ENCODE data around the gene WDR93.

WDR93 gene

DNA sequence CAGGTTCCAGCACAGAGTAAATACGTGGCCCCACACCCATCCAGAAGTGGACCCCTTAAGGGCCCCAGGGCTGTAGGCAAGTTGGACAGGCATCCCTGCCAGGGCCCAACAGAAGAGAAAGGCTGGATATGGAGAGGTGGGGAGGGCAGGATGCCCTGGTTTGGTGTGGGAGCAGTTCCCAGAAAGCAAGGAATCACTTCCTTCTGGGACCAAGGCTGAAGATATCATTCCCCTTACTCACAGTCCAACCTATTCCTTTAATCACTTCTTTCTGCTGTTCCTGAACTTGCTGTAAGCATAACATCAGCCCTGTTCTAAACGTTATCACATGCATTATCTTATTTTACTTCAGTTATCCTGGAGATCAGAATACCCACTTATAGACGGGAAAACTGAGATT, 79.4 kb downstream of the WDR93 start:
- no peak for TF ChIP-seq POLR2A (IDR thresholded peaks at IDR 0.05; ENCODE audit: low read depth, low read length)
- TF ChIP-seq POLR2AphosphoS5 (IDR thresholded peaks at IDR 0.05; ENCODE audit: low read depth, low read length), result no peak
- no peak for TF ChIP-seq SPI1 (IDR thresholded peaks at IDR 0.05; ENCODE audit: low read depth, low read length)
- no peak for TF ChIP-seq TAF1 (IDR thresholded peaks at IDR 0.05; ENCODE audit: low read depth, low read length)
- no peak for TF ChIP-seq POU2F2 (IDR thresholded peaks at IDR 0.05; ENCODE audit: low read depth, low read length)
- no peak for TF ChIP-seq PAX5 (IDR thresholded peaks at IDR 0.05; ENCODE audit: insufficient read depth, low read length, severe bottlenecking)
- DNase-seq (ENCODE audit: insufficient read length, low spot score) (no peak), FAIRE-seq (no peak)

DNA sequence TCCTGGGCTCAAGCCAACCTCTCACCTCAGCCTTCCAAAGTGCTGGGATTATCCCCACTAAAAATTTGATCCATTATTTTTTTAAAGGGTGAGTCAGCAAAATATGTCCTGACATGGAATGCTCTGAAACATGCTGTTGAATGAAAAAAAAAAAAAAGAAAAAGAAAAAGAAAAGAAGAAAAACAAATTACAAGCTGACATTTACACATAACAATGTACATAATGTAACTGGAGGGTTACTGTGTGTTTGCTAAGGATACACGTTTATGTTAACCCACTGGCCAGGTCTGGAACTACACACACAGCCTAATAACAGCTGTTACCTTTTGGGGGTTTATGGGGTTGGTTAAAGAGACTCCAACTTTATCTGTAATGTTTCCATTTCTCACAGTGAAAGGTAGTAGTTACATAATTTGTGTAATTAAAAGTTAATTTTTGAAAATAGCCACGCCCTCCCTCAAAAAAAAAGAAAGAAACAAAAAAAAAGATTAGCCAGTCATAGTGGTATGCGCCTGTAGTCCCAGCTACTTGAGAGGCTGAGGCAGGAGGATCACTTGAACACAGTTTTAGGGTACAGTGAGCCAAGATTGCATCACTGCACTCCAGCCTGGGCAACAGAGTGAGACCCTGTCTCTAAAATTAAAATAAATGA, 82.4 kb downstream of the WDR93 start:
- DNase-seq (ENCODE audit: insufficient read length, low spot score), result no peak
- no peak for TF ChIP-seq POLR2AphosphoS5 (IDR thresholded peaks at IDR 0.05; ENCODE audit: low read depth, low read length)
- TF ChIP-seq POLR2A (IDR thresholded peaks at IDR 0.05; ENCODE audit: low read depth, low read length), result no peak
- TF ChIP-seq POU2F2 (IDR thresholded peaks at IDR 0.05; ENCODE audit: low read depth, low read length), result no peak
- no peak for TF ChIP-seq SPI1 (IDR thresholded peaks at IDR 0.05; ENCODE audit: low read depth, low read length)
- TF ChIP-seq TAF1 (IDR thresholded peaks at IDR 0.05; ENCODE audit: low read depth, low read length), result no peak
- TF ChIP-seq PAX5 (IDR thresholded peaks at IDR 0.05; ENCODE audit: insufficient read depth, low read length, severe bottlenecking), result no peak
- FAIRE-seq, result no peak

DNA sequence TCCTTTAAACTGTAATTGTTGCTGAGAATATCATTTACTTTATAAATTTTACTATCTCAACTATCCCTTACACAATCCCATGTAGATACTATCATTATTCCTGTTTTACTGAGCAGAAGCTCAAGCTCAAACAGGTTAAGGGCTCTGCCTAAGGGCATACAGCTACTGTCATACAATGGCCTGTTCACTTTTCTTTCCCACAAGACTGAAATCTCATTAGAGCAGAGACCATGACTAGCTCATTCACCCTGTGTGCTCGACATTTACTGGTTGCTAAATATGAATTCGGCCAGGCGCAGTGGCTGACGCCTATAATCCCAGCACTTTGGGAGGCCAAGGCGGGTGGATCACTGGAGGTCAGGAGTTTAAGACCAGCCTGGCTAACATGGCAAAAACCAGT, 83.9 kb downstream of the WDR93 start:
- TF ChIP-seq POLR2AphosphoS5 (IDR thresholded peaks at IDR 0.05; ENCODE audit: low read depth, low read length) (no peak), POLR2A (IDR thresholded peaks at IDR 0.05; ENCODE audit: low read depth, low read length) (no peak), POU2F2 (IDR thresholded peaks at IDR 0.05; ENCODE audit: low read depth, low read length) (no peak), TAF1 (IDR thresholded peaks at IDR 0.05; ENCODE audit: low read depth, low read length) (no peak), PAX5 (IDR thresholded peaks at IDR 0.05; ENCODE audit: insufficient read depth, low read length, severe bottlenecking) (no peak), SPI1 (IDR thresholded peaks at IDR 0.05; ENCODE audit: low read depth, low read length) (no peak)
- FAIRE-seq, result no peak
- DNase-seq (ENCODE audit: insufficient read length, low spot score), result no peak

DNA sequence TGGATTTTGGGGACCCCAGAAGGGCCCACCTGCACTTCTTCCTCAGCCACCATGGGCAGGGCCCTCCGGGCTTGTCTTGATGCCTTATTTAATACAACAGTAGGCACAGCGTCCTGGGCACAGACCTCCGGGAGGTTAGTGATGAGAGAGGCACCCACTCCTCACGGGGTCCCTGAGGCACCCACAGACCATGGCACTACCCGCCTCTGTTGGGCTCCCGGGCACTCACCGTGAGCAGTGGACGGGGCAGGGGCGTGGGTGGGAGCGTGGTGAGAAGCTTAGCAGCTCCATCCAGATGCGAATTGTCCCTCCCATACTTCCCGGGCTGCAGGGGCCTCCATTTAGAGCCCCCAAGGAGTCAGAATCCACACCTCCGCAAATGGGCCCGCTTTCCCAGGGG, 85.2 kb downstream of the WDR93 start:
- FAIRE-seq (no peak), DNase-seq (ENCODE audit: insufficient read length, low spot score) (no peak)
- TF ChIP-seq POLR2AphosphoS5 (IDR thresholded peaks at IDR 0.05; ENCODE audit: low read depth, low read length) (no peak), PAX5 (IDR thresholded peaks at IDR 0.05; ENCODE audit: insufficient read depth, low read length, severe bottlenecking) (no peak), SPI1 (IDR thresholded peaks at IDR 0.05; ENCODE audit: low read depth, low read length) (no peak), TAF1 (IDR thresholded peaks at IDR 0.05; ENCODE audit: low read depth, low read length) (no peak), POLR2A (IDR thresholded peaks at IDR 0.05; ENCODE audit: low read depth, low read length) (no peak), POU2F2 (IDR thresholded peaks at IDR 0.05; ENCODE audit: low read depth, low read length) (no peak)

DNA sequence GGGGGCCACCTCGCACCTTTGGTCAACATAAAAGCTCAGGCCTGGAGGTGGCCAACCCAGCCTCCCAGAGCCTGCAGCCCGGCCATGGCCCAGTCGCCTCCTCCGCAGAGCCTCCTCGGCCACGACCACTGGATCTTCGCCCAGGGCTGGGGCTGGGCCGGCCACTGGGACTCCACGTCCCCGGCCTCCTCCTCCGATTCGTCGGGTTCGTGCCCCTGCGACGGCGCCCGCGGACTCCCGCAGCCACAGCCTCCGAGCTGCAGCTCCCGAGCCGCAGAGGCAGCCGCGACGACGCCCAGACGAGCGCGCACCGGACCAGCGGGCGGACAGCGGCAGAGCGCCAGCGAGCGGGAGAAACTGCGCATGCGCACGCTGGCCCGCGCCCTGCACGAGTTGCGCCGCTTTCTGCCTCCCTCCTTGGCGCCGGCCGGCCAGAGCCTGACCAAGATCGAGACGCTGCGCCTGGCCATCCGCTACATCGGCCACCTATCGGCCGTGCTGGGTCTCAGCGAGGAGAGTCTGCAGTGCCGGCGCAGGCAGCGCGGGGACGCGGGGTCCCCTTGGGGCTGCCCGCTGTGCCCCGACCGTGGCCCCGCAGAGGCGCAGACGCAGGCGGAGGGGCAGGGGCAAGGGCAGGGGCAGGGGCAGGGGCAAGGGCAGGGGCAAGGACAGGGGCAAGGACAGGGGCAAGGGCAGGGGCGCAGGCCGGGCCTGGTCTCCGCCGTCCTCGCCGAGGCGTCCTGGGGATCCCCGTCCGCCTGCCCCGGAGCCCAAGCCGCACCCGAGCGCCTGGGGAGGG, 85.9 kb downstream of the WDR93 start, which contains the start of gene MESP2:
TSS of gene MESP2 (plus strand) at position 59 of the 799 bp plus-strand sequence. CDS start at position 85, 26 bp downstream.
- FAIRE-seq (peak; percentile 96), DNase-seq (ENCODE audit: insufficient read length, low spot score) (peak; percentile 79)
- TF ChIP-seq SPI1 (IDR thresholded peaks at IDR 0.05; ENCODE audit: low read depth, low read length), result no peak
- no peak for TF ChIP-seq PAX5 (IDR thresholded peaks at IDR 0.05; ENCODE audit: insufficient read depth, low read length, severe bottlenecking)
- TF ChIP-seq POLR2AphosphoS5 (IDR thresholded peaks at IDR 0.05; ENCODE audit: low read depth, low read length), result no peak
- TF ChIP-seq POLR2A (IDR thresholded peaks at IDR 0.05; ENCODE audit: low read depth, low read length), result no peak
- no peak for TF ChIP-seq POU2F2 (IDR thresholded peaks at IDR 0.05; ENCODE audit: low read depth, low read length)

DNA sequence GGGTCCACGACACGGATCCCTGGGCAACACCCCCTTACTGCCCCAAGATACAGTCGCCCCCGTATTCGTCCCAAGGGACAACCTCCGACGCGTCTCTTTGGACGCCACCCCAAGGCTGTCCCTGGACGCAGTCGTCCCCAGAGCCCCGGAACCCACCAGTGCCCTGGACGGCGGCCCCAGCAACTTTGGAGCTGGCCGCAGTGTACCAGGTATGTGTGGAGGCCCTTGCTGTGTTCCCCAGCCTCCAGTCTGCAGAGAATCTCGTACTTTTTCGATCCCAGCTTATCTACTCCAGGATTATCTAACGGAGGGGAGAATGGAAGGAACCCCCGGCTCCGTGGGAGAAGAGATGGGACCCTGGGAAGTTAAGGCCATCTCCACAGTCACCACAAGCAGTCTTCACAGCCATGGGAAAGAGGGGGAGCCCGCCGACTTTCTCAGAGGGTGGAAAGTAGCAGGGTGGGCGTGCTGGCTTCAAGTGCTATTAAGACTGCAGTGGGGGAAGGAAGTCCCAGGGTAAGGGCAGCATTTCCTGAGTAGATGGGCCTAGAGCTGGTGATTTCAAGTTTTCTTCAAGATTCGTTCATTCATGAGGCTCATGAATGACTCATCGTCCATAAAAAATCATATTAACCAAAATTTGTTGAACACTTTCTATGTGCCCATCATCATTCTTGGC, 86.6 kb downstream of the WDR93 start:
- no peak for DNase-seq (ENCODE audit: insufficient read length, low spot score)
- no peak for FAIRE-seq
- TF ChIP-seq POLR2A (IDR thresholded peaks at IDR 0.05; ENCODE audit: low read depth, low read length) (no peak), TAF1 (IDR thresholded peaks at IDR 0.05; ENCODE audit: low read depth, low read length) (no peak), POLR2AphosphoS5 (IDR thresholded peaks at IDR 0.05; ENCODE audit: low read depth, low read length) (no peak), SPI1 (IDR thresholded peaks at IDR 0.05; ENCODE audit: low read depth, low read length) (no peak)

DNA sequence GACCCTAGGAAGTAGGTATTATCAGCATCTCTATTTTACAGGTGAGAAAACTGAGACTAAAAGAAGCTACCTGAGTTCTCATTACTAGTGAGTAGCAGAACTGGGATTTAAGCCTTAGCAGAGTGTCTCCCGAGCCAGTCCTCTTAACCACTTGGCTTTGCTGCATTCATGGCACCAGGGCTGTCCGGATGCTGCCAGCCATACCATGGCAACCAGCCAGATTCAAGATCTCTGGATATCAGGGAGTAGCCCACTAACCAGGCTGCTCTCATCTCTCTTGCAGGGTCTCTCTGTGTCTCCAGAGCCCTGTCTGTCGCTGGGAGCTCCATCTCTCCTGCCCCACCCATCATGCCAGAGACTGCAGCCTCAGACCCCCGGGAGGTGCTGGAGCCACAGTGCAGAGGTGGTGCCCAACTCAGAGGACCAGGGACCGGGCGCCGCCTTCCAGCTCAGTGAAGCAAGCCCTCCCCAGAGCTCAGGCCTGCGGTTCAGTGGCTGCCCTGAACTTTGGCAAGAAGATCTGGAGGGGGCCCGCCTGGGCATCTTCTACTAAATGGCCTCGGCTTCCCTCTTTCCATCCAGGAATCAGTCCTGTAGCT, 87.3 kb downstream of the WDR93 start:
- FAIRE-seq (no peak), DNase-seq (ENCODE audit: insufficient read length, low spot score) (no peak)
- TF ChIP-seq POLR2A (IDR thresholded peaks at IDR 0.05; ENCODE audit: low read depth, low read length) (no peak), TAF1 (IDR thresholded peaks at IDR 0.05; ENCODE audit: low read depth, low read length) (no peak), POU2F2 (IDR thresholded peaks at IDR 0.05; ENCODE audit: low read depth, low read length) (no peak), POLR2AphosphoS5 (IDR thresholded peaks at IDR 0.05; ENCODE audit: low read depth, low read length) (no peak), SPI1 (IDR thresholded peaks at IDR 0.05; ENCODE audit: low read depth, low read length) (no peak), PAX5 (IDR thresholded peaks at IDR 0.05; ENCODE audit: insufficient read depth, low read length, severe bottlenecking) (no peak)

DNA sequence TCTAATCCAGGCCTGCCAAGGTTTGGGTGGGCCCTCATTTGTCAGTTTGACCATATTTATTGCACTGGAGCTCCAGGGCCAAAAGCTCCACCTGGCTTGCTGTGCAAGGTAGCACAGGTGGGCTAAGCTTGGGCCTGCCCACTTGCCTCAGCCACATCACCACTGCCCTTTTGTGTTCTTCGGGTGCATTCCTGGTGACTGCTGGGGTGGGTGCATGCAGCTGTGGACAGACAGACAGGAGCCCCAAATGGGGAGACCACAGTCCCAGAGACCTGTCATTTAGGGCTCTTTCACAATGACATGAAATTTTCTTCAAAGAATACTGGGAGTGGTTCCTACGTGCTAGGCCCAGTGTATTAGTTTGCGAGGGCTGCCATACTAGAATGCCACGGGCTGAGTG, 88.2 kb downstream of the WDR93 start:
- no peak for TF ChIP-seq POLR2A (IDR thresholded peaks at IDR 0.05; ENCODE audit: low read depth, low read length)
- TF ChIP-seq TAF1 (IDR thresholded peaks at IDR 0.05; ENCODE audit: low read depth, low read length), result no peak
- TF ChIP-seq POLR2AphosphoS5 (IDR thresholded peaks at IDR 0.05; ENCODE audit: low read depth, low read length), result no peak
- no peak for TF ChIP-seq POU2F2 (IDR thresholded peaks at IDR 0.05; ENCODE audit: low read depth, low read length)
- no peak for TF ChIP-seq SPI1 (IDR thresholded peaks at IDR 0.05; ENCODE audit: low read depth, low read length)
- TF ChIP-seq PAX5 (IDR thresholded peaks at IDR 0.05; ENCODE audit: insufficient read depth, low read length, severe bottlenecking), result no peak
- no peak for DNase-seq (ENCODE audit: insufficient read length, low spot score)
- FAIRE-seq, result no peak

DNA sequence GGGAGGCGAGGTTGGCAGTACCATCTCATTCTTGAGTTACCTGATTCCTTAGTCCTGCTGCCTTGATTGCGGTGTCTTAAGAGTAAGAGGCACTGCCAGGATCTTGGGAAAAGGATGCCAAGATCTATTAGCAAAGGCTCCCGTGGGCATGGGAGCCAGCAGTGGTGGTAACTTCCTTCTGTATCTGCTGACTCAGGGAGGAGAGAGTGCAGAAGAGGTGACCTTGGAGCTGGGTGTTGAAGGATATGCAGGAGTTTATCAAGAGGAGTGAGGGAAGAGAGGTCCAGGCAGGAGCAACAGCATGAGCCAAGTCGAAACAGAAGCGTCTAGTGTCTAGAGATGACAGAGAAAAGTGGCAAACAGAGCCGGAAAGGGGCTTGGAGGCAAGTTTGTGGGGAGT, 90.0 kb downstream of the WDR93 start:
- DNase-seq (ENCODE audit: insufficient read length, low spot score) (no peak), FAIRE-seq (no peak)
- TF ChIP-seq POU2F2 (IDR thresholded peaks at IDR 0.05; ENCODE audit: low read depth, low read length), result no peak
- no peak for TF ChIP-seq TAF1 (IDR thresholded peaks at IDR 0.05; ENCODE audit: low read depth, low read length)
- no peak for TF ChIP-seq POLR2A (IDR thresholded peaks at IDR 0.05; ENCODE audit: low read depth, low read length)
- no peak for TF ChIP-seq POLR2AphosphoS5 (IDR thresholded peaks at IDR 0.05; ENCODE audit: low read depth, low read length)
- no peak for TF ChIP-seq SPI1 (IDR thresholded peaks at IDR 0.05; ENCODE audit: low read depth, low read length)
- TF ChIP-seq PAX5 (IDR thresholded peaks at IDR 0.05; ENCODE audit: insufficient read depth, low read length, severe bottlenecking), result no peak
